NB4 (cell line): Measurements from ENCODE around the gene RELL2.

Experiments
- MYC ChIP-seq: IDR thresholded peaks from 2 replicates; pipeline ENCODE4 v1.6.1; 2011; ENCODE audit warnings: low read depth, low read length
- POLR2A ChIP-seq: IDR thresholded peaks from 2 replicates; pipeline ENCODE4 v1.6.1; 2011; ENCODE audit warnings: mild to moderate bottlenecking; ENCODE audit not compliant: insufficient read length; ENCODE audit errors: extremely low read depth
- TF ChIP-seq, protein P1 (sequence below): IDR thresholded peaks from one replicate; pipeline ENCODE4 v1.5.1; 2012; ENCODE audit warnings: low read depth, low read length
- TF ChIP-seq, protein P2 (sequence below): IDR thresholded peaks from 2 replicates; pipeline ENCODE4 v1.6.1; 2011; ENCODE audit warnings: low read depth, low read length

DNA sequence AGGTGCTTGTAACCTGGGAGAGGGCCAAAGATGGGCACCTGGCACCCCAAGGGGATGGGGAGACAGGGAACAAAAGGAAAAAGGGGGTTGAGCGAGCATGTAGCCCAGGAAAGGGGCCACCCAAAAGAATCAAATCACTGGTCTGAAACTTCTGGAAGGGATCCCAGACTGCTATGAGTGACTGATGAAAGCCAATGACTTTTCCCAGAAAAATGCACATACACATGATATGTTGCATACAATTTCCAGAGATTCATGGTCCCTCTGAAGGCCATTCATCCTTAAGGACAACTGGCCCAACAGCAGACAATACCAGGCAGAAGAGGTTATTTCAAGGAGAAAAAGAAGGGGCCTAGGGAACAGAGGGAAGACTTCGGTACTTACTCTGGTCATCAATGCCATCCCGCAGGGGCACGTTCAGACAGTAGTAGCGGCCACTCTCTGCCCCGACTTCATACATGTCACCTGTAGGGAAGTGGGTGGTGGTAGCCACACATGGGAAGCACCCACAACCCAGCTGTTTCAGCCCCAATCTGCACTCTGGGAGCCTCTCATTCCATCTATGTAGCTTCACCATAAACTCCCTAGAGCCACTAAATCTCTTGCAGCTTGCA lies 8.5 kb upstream of the RELL2 start:
- TF ChIP-seq, protein P1, sequence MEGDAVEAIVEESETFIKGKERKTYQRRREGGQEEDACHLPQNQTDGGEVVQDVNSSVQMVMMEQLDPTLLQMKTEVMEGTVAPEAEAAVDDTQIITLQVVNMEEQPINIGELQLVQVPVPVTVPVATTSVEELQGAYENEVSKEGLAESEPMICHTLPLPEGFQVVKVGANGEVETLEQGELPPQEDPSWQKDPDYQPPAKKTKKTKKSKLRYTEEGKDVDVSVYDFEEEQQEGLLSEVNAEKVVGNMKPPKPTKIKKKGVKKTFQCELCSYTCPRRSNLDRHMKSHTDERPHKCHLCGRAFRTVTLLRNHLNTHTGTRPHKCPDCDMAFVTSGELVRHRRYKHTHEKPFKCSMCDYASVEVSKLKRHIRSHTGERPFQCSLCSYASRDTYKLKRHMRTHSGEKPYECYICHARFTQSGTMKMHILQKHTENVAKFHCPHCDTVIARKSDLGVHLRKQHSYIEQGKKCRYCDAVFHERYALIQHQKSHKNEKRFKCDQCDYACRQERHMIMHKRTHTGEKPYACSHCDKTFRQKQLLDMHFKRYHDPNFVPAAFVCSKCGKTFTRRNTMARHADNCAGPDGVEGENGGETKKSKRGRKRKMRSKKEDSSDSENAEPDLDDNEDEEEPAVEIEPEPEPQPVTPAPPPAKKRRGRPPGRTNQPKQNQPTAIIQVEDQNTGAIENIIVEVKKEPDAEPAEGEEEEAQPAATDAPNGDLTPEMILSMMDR = no peak
- no peak for TF ChIP-seq POLR2A
- TF ChIP-seq, protein P2, sequence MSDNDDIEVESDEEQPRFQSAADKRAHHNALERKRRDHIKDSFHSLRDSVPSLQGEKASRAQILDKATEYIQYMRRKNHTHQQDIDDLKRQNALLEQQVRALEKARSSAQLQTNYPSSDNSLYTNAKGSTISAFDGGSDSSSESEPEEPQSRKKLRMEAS = no peak
- TF ChIP-seq MYC = no peak
